ENCODE results near the gene CSGALNACT2. TPM values are rescaled to one million over a fixed set of nuclear protein-coding genes. Genes with fewer than 3 reads are reported as not detected.

CSGALNACT2 gene
- polyA plus RNA-seq, 1 of the 3 experiments (the other 2 are of a cell fraction), result 11.5 TPM

DNA sequence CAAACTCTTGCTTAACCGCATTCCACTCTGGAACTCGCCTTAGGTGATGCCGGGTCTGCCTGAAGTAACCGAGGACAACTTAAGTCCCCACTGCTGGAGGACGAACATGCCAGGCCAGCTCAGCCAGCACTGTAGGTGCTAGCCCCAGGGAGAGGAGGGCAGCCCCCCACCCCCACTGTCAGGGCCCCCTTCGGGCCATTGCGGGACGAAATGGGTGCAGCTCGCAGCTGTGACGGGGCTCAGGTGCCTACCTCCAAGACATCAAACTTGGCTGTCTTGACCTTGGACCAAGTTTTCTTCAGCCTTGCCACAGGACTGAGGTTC lies 60.4 kb downstream of the CSGALNACT2 start (continued):
- TF ChIP-seq MXI1 (IDR thresholded peaks at IDR 0.05; ENCODE audit: low read depth, low read length) (no peak), NRF1 (IDR thresholded peaks at IDR 0.05; ENCODE audit: low read depth, low read length) (no peak), MAX (IDR thresholded peaks at IDR 0.05; ENCODE audit: low read depth) (no peak), ELF1 (IDR thresholded peaks at IDR 0.05) (no peak), POLR2AphosphoS5 (IDR thresholded peaks at IDR 0.05; ENCODE audit: low read depth, low read length) (no peak), TAF1 (IDR thresholded peaks at IDR 0.05; ENCODE audit: borderline replicate concordance, low read depth, low read length) (no peak)
- TF ChIP-seq, protein P1, sequence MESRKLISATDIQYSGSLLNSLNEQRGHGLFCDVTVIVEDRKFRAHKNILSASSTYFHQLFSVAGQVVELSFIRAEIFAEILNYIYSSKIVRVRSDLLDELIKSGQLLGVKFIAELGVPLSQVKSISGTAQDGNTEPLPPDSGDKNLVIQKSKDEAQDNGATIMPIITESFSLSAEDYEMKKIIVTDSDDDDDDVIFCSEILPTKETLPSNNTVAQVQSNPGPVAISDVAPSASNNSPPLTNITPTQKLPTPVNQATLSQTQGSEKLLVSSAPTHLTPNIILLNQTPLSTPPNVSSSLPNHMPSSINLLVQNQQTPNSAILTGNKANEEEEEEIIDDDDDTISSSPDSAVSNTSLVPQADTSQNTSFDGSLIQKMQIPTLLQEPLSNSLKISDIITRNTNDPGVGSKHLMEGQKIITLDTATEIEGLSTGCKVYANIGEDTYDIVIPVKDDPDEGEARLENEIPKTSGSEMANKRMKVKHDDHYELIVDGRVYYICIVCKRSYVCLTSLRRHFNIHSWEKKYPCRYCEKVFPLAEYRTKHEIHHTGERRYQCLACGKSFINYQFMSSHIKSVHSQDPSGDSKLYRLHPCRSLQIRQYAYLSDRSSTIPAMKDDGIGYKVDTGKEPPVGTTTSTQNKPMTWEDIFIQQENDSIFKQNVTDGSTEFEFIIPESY (IDR thresholded peaks at IDR 0.05; ENCODE audit: borderline replicate concordance, low read depth), result no peak

DNA sequence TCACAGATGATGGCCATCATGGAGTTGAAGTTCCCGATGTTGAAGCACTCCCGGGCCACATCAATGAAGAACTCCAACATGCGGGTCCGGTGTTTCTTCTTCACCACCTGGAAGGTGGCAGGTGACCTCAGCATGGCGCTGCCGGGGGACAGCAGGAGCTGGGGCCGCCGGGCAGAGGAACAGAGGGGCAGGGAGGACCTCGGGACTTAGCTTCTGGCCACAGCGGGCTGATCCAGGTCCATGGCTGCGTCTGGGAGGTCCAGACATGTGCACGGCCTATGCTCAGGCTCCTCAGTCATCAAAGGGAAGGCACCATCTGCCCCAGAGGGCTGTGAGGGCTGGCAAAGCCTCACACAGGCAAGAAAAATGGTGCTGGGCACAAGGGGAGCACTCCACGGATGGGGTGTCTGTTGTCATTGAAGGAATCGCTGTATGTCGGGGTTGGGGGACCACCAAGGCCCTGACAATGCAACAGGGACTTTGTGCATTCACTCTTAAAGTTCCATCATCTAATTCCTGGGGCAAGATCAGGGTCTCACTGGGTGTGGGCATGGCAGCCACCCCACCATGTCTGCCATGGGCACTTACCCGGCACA lies 60.9 kb downstream of the CSGALNACT2 start:
- Histone ChIP-seq H3F3A (replicated peaks; ENCODE audit: insufficient read depth) (no peaks in the 10 kb centered on the region), H3K36me3 (replicated peaks in 1 of 2; ENCODE audit: control insufficient read depth in 1 of 2, insufficient read depth in 2 of 2, low read length in 1 of 2) (no peaks in the 10 kb centered on the region), H3K9me2 (no peaks in the 10 kb centered on the region), H3K27me3 (ENCODE audit: insufficient read depth) (no peaks in the 10 kb centered on the region), H3K4me2 (no peak overlapping the region), H4K20me1 (ENCODE audit: insufficient read depth) (no peaks in the 10 kb centered on the region), H3K27ac (ENCODE audit: low read depth in 2 of 2, low read length in 1 of 2) (no peak overlapping the region), H3K4me1 (ENCODE audit: control insufficient read depth in 1 of 2, insufficient read depth in 2 of 2, low read depth in 1 of 2, low read length in 1 of 2) (no peaks in the 10 kb centered on the region; a peak in 1 of 4 replicates), H3K4me3 (ENCODE audit: low read depth in 2 of 2, low read length in 1 of 2) (no peak overlapping the region), H3K9ac (no peak overlapping the region), H2AFZ (ENCODE audit: low read depth) (no peak overlapping the region), H3K79me2 (ENCODE audit: insufficient read depth) (no peaks in the 10 kb centered on the region), H3K9me3 (no peaks in the 10 kb centered on the region)
- TF ChIP-seq GABPA (IDR thresholded peaks at IDR 0.05; ENCODE audit: low read depth) (no peak), FOXM1 (IDR thresholded peaks at IDR 0.05; ENCODE audit: low read depth) (no peak), CTCF (IDR thresholded peaks at IDR 0.05) (no peak), JUND (IDR thresholded peaks at IDR 0.05) (no peak), POLR2AphosphoS5 (IDR thresholded peaks at IDR 0.05; ENCODE audit: low read depth, low read length) (no peak), RFX5 (IDR thresholded peaks at IDR 0.05; ENCODE audit: low read length) (no peak), FOSL2 (IDR thresholded peaks at IDR 0.05; ENCODE audit: borderline replicate concordance, low read depth) (no peak), RCOR1 (IDR thresholded peaks at IDR 0.05; ENCODE audit: low read length) (no peak), FOXJ3 (CRISPR knock-in tag; IDR thresholded peaks at IDR 0.05) (no peak), SIN3A (IDR thresholded peaks at IDR 0.05; ENCODE audit: borderline replicate concordance, low read depth, low read length) (no peak), RXRA (IDR thresholded peaks at IDR 0.05; ENCODE audit: borderline replicate concordance, low read depth) (no peak), RAD21 (IDR thresholded peaks at IDR 0.05; ENCODE audit: low read length) (no peak), CHD2 (IDR thresholded peaks at IDR 0.05; ENCODE audit: low read length, partially characterized antibody) (no peak), IRF3 (IDR thresholded peaks at IDR 0.05; ENCODE audit: low read depth, low read length) (no peak), MXI1 (IDR thresholded peaks at IDR 0.05; ENCODE audit: low read depth, low read length) (no peak), PBX3 (IDR thresholded peaks at IDR 0.05) (no peak)
- TF ChIP-seq, protein P2, sequence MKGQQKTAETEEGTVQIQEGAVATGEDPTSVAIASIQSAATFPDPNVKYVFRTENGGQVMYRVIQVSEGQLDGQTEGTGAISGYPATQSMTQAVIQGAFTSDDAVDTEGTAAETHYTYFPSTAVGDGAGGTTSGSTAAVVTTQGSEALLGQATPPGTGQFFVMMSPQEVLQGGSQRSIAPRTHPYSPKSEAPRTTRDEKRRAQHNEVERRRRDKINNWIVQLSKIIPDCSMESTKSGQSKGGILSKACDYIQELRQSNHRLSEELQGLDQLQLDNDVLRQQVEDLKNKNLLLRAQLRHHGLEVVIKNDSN (IDR thresholded peaks at IDR 0.05; ENCODE audit: borderline replicate concordance, low read depth), result no peak
- DNase-seq, result no peak
- ChIA-PET CTCF (no interaction called here), POLR2A (no interaction called here)
- 60% methylated on average over 9 of the region's 16 CpGs for WGBS (ENCODE audit: low lambda C conversion rate)

Data from SK-N-SH (cell line).